Stimulated activated CD8-positive, alpha-beta memory T cell treated with anti-CD3 and anti-CD28 coated beads, Interleukin-15, amount 100 ng/mL, for 24 hours (primary cell): ENCODE results near the gene DUS2.
"Not testable (repeated sequence)": the region's sequence is repeated elsewhere in the genome, so short reads cannot be mapped to it uniquely, and the experiment has no call there.

Source experiments
- DNase-seq: peaks from one replicate; pipeline ENCODE4 v3.0.0-alpha.2; 2020; ENCODE audit warnings: low read depth

DUS2 gene

DNA sequence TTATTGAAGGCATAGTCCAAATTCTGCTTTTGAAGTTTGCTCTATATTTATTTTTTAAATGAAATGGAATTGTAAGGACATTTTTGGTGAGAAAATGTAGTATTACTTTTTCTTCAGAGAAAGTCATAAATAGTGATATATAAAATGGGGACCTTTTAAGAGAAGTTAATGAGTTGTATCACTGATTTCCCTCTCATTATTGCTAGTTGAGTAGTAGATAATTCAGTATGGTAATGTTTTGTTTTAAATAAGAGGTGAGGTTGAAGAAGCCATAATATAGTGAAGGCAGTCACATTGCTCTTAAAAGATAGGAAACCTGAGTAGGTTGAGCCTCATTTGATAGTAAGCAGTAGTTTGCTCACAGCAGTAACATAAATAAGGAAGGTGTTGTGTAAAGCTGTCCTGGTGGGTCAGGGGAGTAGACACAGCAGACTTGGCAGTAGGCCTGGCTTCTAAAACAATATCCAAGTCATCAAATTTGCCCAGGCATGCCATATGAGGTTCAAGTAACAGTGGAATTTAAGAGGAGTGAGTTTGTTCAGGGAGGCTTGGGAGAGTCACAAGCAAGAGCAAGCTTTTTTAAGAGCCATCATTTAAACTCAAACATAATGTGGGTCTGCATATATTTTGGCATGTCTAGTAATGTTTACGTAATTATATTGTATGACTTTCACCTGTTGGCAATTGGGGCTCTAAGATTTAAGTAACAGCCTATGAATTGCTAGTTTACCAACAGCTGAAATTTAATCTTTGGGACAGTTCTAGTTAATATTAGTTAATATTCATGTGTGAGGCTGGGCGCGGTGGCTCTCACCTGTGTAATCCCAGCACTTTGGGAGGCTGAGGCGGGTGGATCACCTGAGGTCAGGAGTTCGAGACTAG is 68.5 kb downstream of the DUS2 start:
- DNase-seq, result no peak

DNA sequence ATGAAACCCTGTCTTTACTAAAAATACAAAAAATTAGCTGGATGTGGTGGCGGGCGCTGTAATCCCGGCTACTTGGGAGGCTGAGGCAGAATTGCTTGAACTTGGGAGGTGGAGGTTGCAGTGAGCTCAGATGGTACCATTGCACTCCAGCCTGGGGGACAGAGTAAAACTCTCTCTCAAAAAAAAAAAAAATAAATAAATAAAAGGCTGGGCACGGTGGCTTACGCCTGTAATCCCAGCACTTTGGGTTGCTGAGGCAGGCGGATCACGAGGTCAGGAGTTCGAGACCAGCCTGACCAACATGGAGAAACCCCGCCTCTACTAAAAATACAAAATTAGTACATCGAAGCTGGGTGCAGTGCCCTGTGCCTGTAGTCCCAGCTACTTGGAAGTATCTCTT is 69.2 kb downstream of the DUS2 start:
- not testable (repeated sequence) for DNase-seq

DNA sequence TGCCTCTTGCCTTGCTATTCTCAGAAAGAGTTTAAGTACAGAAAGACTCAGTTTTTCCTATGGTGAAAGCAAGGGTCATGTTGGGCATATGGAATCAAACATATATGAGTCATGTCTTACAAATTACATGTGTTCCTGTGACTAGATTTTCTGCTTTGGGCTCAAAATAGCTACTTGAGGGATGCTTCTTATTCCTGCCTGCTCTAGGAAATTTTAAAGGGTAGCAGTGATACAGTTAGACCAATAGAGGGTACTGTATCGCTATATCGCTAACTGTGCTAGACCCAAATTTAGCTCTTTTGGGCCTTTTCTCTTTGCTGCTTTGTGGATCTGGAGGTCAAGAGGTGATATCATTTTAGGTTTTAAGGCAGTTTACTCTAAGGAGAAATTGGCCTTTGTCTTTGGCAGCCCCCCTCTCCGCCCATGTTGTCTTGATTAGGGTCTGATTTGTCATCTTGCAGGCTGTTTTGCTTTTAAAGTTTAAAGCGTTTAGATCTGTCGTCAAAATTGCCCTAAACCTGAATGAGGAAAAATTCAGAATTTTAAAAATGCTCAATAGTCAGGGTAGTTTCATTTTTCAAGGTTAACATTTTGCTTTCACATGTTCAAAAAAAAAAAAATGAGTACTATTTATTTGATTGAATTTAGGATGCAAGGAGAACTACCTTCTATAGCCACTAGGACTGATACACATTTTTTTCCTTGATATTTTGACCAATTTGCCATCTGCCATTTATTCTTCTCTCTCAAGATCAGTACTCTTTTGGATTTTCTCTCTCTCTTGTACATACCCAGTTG is 70.9 kb downstream of the DUS2 start:
- DNase-seq, result no peak

- DNase-seq, result no peak
Measured at GRCh38 chr16:68094614-68094934, 71.5 kb downstream of the DUS2 start.

- DNase-seq, result no peak
Measured at GRCh38 chr16:68096491-68096890, 73.4 kb downstream of the DUS2 start.

- DNase-seq, result no peak
Measured at GRCh38 chr16:68097088-68097487, 74.0 kb downstream of the DUS2 start.

- no peak for DNase-seq
Measured at GRCh38 chr16:68097895-68098294, 74.8 kb downstream of the DUS2 start.

GRCh38 chr16:68100488-68100887 is 77.4 kb downstream of the DUS2 start:
- DNase-seq, result no peak

- DNase-seq, result no peak
Measured at GRCh38 chr16:68105611-68106010, 82.5 kb downstream of the DUS2 start.

DNA sequence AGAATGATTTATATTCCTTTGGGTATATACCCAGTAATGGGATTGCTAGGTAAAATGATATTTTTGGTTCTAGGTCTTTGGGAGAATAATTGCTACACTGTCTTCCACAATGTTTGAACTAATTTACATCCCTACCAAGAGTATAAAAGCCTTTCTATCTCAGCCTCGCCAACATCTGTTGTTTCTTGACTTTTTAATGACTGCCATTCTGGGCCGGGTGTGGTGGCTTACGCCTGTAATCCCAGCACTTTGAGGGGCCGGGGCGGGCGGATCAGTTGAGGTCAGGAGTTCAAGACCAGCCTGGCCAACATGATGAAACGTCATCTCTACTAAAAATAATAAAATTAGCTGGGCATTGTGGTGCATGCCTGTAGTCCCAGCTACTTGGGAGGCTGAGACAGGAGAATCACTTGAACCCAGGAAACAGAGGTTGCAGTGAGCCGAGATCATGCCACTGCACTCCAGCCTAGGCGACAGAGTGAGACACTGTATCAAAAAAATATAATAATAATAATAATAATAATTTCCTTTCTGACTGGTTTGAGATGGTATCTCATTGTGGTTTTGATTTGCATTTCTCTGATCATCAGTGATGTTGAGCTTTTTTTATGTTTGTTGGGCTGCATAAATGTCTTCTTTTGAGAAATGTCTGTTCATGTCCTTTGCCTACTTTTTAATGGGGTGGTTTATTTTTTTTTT is 84.3 kb downstream of the DUS2 start:
- not testable (repeated sequence) for DNase-seq

DNA sequence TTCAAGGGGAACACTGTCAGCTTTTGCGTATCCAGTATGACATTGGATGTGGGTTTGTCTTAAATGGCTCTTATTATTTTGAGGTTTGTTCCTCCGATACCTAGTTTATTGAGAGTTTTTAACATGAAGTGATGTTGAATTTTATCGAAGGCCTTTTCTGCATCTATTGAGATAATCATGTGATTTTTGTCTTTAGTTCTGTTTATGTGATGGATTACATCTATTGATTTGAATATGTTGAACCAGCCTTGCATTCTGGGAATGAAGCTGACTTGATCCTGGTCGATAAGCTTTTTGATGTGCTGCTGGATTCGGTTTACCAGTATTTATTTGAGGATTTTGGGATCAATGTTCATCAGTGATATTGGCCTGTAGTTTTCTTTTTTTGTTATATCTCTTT is 86.1 kb downstream of the DUS2 start:
- DNase-seq, result not testable (repeated sequence)

GRCh38 chr16:68110611-68111010 is 87.5 kb downstream of the DUS2 start:
- not testable (repeated sequence) for DNase-seq

DNA sequence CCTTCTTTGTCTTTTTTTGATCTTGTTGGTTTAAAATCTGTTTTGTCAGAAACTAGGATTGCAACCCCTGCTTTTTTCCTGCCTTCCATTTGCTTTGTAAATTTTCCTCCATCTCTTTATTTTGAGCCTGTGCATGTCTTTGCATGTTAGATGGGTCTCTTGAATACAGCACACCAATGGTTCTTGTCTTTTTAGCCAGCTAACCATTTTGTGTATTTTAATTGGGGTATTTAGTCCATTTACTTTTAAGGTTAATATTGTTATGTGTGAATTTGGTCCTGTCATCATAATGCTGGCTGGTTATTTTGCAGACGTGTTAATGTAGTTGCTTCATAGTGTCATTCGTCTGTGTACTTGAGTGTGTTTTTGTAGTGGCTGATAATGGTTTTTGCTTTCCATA is 88.3 kb downstream of the DUS2 start:
- no peak for DNase-seq

- no peak for DNase-seq
Measured at GRCh38 chr16:68113059-68113761, 90.1 kb downstream of the DUS2 start.

DNA sequence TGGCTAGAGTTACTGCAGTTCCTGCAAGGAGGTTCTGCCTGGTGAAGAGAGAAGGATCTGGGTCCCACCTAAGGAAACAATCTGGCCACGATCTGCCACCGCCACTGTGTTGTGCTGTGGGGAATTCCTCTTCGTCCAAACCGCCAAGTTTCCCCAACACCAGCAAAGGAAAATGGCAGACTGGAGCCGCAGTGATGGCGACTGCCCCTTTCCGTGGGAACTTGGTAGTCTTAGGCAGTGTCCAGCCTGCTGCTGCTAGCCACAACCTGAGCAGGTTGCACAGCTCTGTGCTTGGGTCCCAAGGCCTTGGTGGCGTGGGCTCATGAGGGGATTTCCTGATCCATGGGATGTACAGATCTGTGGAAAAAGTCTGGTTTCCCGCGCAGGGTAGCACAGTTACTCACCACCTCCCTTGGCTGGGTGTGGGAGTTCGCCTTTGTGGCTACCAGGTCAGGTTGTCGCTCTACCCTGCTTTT is 90.7 kb downstream of the DUS2 start:
- no peak for DNase-seq

DNA sequence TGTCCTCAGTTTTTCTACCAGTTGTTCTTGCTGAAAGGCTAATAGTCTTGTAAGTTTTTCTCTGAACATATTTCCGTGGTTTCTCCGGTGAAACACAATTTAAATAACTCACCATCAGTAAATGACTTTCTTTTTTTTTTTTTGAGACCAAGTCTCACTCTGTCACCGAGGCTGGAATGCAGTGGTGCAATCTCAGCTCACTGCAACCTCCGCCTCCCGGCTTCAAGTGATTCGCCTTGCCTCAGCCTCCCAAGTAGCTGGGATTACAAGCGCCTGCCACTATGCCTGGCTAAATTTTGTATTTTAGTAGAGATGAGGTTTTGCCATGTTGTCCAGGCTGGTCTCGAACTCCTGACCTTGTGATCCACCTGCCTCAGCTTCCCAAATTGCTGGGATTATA is 91.9 kb downstream of the DUS2 start:
- DNase-seq, result not testable (repeated sequence)

DNA sequence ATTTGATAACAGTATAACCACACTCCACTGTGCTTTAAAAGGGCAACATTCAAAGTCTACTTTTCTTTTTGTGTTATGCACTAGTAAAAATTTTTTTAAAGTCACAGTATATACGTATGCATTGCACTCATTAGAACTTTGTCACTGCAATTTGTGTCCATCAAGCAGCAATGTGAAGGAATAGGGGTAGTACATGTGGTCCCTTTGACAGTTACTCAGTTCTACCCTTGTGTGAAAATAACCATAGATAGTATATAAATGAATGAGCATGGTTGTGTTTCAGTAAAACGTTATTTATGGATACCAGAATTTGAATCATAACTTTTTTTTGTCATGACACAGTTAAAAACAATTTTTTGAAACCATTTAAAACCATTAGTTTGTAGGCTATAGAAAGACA is 92.8 kb downstream of the DUS2 start:
- DNase-seq, result no peak

- no peak for DNase-seq
Measured at GRCh38 chr16:68116256-68116867, 93.3 kb downstream of the DUS2 start.

- DNase-seq, result no peak
Measured at GRCh38 chr16:68117884-68118283, 94.8 kb downstream of the DUS2 start.

- not testable (repeated sequence) for DNase-seq
Measured at GRCh38 chr16:68118954-68119353, 95.9 kb downstream of the DUS2 start.

DNA sequence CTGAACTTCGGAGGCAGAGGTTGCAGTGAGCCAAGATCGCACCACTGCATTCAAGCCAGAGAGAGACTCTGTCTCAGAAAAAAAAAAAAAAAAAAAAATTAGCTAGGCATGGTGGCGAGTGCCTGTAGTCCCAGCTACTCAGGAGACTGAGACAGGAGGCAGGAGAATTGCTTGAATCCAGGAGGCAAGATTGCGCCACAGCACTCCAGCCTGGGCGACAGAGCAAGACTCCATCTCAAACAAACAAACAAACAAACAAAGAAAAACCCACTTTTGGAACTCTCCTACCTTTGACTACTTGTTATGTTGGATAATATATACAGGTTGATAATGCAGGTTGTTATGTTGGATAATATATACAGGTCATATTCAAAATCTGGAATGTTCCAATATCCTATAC is 97.4 kb downstream of the DUS2 start:
- not testable (repeated sequence) for DNase-seq

GRCh38 chr16:68126395-68126794 is 103.3 kb downstream of the DUS2 start:
- DNase-seq, result no peak
